ENCODE results near the gene HERC6. TPM values are rescaled to one million over a fixed set of nuclear protein-coding genes. Genes with fewer than 3 reads are reported as not detected.
"Not testable (repeated sequence)": the region's sequence is repeated elsewhere in the genome, so short reads cannot be mapped to it uniquely, and the experiment has no call there.

The HERC6 gene
- total RNA-seq, 1 donor from 2014 or later = 3.0 TPM

DNA sequence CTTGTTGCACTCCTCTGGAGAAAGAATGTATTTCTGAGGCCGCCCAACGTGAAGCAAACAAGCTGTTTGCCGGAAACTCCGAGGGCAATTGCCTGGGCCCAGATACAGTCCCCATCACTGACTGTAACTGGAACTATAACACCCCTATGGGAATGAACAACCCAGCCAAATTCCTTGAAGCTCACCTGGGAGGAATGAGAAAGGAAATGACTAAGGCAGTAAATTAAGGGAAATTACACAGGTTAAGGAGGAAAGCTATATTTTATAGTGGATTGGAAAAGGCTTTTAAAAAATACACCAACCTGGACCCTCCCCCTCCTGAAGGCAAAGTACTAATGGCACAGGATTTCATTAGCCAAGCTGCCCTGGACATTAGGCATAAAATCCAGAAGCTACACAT, 66.6 kb downstream of the HERC6 start:
- no peak for DNase-seq (ENCODE audit: low spot score)
- no peak for ATAC-seq

DNA sequence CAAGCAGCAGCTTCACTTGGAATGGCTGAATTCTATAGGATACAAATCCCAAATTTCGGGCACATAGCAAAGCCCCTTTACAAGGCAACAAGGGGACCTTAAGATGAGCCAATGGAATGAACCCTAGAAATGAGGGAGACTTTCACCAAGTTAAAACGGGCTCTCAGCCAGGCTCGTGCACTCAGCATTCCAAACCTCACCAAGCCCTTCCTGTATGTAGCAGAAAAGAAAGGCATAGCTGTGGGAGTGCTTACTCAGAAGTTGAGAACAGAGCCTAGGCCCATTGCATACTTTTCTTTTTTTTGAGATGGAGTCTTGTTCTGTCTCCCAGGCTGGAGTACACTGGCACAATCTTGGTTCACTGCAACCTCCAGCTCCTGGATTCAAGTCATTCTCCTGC, 67.5 kb downstream of the HERC6 start:
- ATAC-seq (no peak), DNase-seq (ENCODE audit: low spot score) (no peak)

DNA sequence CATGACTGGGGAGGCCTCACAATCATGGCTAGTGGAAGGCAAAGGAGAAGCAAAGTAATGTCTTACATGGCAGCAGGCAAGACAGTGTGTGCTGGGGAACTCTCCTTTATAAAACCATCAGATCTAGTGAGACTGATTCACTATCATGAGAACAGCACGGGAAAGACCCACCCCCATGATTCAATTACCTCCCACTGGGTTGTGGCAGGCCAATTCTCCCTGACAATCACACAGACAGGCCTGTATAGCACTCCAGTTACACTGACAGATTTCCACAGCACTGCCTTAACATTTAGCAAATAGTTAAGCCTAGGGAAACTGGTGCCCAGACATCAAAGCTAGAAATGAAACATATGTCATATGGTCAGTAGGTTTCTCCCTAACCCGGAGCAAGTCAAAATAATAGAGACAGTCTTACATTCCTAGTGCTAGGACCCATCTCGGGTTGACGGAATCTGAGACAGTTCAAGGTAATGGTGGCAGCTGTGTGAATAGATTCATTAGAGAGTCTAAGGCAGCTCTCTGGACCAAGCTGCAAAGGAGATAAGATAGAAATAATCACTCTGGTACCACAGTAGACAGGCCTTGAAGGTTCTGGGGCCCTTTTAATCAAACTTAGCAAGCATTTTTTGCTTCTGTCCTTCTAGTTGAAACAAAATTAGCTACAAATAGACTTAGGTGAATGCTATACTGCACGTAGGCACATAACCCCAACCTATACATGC, 68.9 kb downstream of the HERC6 start:
- no peak for ATAC-seq

DNA sequence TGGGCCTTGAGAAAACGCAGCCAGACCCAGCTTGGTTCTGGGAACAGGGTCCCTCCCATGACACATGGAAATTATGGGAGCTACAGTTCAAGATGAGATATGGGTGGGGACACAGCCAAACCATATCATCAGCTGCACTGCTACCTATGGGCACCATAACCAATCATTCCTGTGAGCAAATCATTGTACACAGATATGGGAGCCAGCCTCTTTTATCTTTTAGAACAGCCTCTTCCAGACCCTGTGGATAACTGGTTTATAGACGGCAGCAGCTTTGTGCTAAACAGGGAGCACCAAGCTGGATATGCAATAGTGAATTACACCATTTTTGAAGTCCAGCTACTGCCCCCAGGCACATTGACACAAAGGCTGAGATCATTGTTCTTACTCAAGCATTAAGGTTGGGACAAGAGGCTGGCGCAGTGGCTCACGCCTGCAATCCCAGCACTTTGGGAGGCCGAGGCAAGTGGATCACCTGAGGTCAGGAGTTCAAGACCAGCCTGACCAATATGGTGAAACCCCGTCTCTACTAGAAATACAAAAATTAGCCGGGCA, 69.6 kb downstream of the HERC6 start:
- not testable (repeated sequence) for DNase-seq (ENCODE audit: low spot score); ATAC-seq

More for the DNA sequence above, 68.9 kb downstream of the HERC6 start:
- DNase-seq (ENCODE audit: low spot score) = no peak

DNA sequence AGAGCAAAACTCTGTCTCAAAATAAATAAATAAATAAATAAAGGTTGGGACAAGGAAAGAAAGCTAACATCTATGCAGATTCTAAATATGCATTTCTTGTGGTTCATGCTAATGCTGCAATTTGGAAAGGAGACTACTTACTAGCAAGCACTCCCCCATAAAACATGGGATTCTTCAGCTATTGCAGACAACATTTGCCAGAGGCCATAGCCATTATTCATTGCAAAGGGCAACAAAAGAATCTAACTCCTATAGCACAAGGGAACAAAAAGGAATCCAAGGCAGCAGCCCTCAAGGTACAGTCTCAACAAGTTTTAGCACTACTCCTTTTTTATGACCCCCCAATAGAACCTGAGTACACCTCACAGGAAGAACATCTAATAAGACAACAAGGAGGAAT, 70.2 kb downstream of the HERC6 start:
- no peak for ATAC-seq
- no peak for DNase-seq (ENCODE audit: low spot score)

DNA sequence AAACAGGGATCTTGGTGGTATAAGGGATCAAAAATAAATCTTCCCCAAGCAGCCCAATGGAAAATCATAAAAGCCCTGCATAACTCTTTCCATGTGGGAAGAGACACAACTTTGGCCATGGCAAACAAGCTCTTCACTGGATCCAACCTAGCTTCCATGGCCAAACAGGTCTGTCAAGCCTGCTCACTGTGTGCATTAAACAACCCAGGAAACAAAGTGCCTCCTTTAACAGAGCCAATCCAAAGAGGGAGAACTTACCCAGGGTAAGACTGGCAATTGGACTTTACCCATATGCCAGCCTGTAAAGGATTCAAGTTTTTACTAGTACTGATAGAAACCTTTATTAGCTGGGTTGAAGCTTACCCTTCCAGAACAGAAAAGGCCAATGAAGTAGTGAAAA, 70.6 kb downstream of the HERC6 start:
- no peak for DNase-seq (ENCODE audit: low spot score)

DNA sequence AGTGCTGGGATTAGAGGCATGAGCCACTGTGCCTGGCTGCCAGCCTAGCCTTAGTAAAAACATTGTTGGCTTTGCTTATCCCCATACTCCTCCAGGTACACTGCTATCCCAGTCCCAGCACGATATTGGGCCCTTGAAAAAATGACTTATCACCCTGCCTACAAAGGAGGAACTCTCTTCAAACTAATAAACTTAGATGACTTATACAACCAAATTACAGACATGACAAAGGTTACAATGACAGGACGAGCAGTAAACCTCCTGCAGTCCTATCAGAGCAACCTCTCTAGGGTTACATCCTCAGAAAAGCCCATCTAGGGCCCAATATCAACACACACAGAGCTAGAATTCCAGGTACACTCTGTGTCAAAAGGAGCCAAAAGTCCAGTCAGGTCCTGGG, 72.6 kb downstream of the HERC6 start:
- ATAC-seq (no peak), DNase-seq (ENCODE audit: low spot score) (no peak)

More for the DNA sequence above, 70.6 kb downstream of the HERC6 start:
- no peak for ATAC-seq

DNA sequence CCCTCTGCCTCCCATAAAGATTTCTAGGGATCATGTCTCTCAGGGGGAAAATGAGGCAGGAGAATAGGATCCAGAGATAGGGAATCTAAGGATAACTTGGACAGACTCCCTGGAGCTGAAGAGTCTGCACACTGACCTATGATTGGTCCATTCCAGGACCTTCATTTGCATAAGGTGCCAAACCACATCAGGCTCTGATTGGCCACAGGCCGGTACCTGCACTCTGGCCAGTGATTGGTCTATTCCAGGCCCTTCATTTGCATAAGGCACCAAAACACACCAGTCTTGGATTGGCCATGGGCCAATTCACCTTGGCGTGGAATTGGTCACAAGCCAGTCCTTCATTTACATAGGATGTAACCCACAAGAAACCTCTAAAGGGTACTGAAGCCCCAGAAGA, 74.3 kb downstream of the HERC6 start:
- ATAC-seq (no peak), DNase-seq (ENCODE audit: low spot score) (no peak)

DNA sequence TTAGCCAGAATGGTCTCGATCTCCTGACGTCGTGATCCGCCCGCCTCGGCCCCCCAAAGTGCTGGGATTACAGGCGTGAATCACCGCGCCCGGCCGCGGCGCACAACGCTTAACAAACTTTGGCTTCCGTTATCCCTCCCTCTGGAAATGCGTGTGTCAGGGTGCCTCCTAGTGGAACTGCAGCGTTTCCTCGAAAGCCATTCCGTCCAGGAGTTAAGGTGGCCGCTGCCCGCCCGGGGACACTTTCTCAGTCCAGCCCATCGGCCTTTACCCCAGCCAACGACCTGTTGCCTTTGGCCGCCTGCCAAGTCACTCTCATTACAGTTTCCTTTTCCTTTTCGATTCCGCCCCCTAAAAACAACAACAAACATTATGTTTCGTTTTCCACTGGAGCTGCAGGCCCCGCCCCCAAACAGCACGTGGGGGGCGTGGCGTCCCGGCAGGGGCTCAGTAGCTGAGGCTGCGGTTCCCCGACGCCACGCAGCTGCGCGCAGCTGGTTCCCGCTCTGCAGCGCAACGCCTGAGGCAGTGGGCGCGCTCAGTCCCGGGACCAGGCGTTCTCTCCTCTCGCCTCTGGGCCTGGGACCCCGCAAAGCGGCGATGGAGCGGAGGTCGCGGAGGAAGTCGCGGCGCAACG, 78.1 kb downstream of the HERC6 start, which contains the start of gene HERC5:
TSS of gene HERC5 (plus strand) at position 450 of the 637 bp plus-strand sequence. CDS start at position 601, 151 bp downstream.
- ATAC-seq = peak; percentile 97
- DNase-seq (ENCODE audit: low spot score) = peak; percentile 97

DNA sequence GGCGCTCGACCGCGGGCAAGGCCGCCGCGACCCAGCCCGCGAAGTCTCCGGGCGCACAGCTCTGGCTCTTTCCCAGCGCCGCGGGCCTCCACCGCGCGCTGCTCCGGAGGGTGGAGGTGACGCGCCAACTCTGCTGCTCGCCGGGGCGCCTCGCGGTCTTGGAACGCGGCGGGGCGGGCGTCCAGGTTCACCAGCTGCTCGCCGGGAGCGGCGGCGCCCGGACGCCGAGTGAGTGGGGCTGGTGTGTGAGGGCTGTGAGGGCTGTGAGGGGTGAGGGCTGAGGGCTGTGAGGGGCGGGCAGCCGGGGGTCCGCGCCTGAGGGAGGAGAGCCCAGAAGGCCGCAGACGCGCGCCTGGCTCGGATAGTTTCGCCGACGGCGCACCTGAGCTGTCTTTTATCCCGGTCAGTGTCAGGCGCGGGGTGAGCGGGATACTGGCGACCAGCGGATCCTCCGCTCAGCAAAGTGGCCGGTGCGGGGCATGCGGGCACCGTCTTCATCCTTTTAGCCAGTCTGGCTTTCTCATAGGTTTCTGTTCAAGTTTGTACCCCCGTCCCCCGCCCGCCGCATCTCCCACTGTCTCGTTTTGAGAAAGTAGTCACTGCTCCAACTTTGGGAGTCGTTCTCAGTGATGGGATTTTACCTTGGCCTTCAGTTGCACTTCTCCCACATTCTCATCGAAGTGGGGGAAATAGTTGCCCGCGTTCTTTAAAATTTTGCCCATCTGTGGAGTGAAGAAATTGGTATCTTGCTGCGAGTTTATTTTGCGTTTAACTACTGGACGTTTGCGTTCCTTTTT, 78.9 kb downstream of the HERC6 start:
- peak; percentile 64 for DNase-seq (ENCODE audit: low spot score)

DNA sequence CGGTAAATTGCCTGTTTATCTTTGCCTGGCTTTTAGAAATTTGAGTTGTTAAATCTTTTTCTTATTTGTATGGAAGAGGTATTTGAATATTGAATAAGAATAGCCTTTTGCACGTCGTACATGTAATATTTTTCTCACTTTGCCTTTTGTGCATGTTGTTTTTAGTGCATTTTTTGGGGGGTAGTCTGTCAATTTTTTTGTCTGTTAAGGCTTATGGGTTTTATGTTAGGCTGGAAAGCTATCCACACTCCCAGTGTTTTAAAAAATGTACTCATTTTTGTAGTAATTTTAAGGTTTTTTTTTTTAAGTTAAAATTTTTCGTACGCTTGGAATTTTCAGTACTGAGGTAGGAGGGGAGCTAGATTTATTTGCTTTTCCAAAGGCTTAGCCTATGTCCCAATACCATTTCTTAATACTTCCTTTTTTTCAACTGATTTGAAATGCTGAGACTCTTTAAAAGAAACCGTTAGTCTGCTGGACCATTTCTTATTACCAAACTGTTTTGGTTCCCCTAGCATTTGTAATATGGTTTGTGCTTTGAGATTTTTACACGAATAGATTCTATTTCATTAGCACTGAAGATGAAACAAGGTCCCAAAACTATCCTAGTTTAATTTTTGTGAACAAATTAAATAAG, 79.6 kb downstream of the HERC6 start:
- ATAC-seq (no peak), DNase-seq (ENCODE audit: low spot score) (no peak)

More for the DNA sequence above, 78.9 kb downstream of the HERC6 start:
- peak; percentile 61 for ATAC-seq

DNA sequence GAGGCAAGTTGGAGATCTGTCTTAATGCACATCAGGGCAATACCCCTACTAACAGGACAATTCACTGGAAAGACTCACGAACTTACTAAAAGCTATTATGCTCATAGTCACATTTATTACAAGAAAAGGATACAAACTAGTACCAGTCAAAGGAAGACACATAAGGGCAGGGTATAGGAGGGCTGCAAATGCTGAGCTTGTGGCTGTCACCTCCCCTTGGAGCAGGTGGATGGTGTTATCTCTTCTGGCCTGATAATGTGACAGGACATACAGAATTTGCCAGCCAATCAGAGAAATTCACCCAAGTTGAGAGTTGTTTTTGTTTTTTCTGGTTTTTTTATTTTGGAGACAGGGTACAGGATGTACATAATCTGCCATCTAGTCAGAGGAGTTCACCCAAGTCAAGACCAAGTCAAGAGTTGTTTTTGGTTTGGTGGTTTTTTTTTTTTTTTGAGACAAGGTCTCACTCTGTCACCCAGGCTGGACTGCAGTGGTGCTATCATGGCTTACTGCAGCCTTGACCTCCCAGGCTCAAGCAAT, 87.1 kb downstream of the HERC6 start:
- no peak for ATAC-seq
- DNase-seq (ENCODE audit: low spot score) = no peak

DNA sequence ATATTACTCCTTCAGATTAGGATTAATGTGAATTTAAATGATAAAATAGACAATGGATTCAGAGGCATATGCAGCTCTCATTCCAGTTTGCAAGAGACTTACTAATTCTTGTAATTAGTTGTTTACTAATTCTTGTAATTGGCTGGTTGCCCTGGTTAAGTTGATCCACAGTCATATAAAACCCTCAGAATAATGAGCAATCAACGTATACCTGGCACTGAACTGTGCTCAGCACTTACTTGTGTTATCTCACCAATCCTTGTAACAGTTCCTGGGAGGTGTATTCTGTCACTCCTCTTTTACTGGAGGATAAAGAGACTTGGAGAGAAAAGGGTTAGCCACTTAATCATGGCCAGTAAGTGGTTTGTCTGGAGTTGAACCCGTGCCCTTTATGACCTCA, 88.7 kb downstream of the HERC6 start:
- DNase-seq (ENCODE audit: low spot score) = no peak

DNA sequence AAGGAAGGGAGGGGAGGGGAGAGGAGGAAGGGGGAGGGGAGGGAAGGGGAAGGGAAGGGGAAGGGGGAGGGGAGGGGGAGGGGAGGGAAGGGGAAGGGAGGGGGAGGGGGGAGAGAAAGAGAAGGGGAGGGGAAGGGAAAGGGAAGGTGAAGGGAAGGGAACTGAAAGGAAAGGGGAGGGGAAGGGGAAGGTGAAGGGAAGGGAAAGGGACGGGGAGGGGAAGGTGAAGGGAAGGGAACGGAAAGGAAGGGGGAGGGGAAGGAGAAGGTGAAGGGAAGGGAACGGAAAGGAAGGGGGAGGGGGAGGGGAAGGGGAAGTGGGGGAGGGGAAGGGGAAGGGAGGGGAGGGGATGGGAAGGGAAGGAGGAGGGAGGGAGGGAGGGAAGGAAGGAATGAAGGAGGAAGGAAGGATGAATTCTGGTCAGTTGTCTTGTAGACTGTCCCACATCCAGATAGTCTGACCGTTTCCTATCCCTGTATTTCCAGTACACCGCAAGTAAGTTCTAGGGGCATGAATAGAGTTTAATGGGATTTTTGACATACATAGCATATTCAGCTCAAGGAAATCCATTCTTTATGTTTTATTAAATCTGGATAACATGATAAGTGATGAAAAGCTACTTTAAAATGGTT, 98.7 kb downstream of the HERC6 start:
- ATAC-seq = no peak

More for the DNA sequence above, 88.7 kb downstream of the HERC6 start:
- ATAC-seq = no peak

DNA sequence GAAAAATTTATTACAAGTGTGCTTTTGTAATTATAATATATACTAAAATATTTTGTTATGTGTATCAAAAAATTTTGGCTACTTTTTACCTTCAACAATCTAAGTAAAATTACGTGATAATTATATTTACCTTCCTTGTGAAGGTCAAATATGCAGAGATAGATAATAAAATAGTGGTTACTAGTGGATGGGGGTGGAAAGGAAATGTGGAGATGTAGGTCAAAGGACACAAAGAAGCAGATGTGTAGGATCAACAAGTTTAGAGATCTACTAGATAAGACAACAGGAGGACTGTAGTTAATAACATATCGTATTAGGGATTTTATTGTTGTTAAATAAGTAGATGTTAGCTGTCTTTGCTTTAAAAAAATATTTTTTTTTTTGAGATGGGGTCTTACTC, 99.6 kb downstream of the HERC6 start:
- ATAC-seq (no peak), DNase-seq (ENCODE audit: low spot score) (no peak)

More for the DNA sequence above, 98.7 kb downstream of the HERC6 start:
- no peak for DNase-seq (ENCODE audit: low spot score)

DNA sequence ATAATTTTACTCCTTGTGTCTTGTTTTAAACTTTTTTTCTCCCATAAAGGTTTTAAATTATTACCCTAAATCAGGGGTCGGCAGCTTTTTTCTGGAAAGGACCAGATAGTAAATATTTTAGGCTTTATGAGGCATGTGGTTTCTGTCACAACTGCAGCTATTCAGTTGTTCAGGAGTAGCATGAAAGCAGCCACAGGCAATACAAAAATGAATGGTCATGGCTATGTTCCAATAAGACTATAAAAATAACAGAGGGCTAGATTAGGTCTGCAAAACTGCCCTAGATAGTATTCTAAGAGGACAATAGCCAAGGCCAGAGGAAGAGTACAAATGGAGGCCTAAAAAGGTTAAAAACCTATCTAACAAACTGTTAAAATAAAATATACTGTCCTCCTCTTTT, 102.9 kb downstream of the HERC6 start:
- DNase-seq (ENCODE audit: low spot score) (no peak), ATAC-seq (no peak)

DNA sequence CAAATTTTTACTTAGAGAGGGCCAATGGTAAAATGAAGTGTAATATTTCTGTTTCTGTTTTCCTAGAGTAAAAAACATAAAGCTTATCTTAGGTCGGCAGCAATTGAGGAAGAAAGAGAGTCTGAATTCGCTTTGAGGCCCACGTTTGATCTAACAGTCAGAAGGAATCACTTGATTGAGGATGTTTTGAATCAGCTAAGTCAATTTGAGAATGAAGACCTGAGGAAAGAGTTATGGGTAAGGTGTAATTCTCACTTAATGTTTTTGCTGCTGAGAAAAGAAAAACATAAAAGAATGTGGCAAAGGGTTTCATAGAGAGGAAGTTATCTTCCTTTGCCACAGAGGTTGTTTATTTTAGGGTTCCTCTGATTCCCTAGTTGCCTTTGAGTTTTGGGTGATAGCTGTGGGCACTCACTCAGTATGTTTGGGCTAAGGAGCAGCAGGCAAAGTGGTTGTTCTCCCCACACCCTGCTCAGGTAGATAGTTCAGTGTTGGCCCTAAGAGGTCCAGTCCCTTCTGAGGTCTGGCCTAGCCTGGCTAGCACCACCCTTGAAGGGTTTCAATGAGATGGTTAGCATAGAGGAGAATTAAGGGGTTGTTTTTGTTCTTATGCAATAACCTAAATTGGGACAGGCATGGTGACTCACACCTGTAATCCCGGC, 110.6 kb downstream of the HERC6 start:
- DNase-seq (ENCODE audit: low spot score) (no peak), ATAC-seq (no peak)
